K562 (cell line): ENCODE measurements around the gene CCT5. TPM values are rescaled to one million over a fixed set of nuclear protein-coding genes. Genes with fewer than 3 reads are reported as not detected.
A peak's percentile ranks its signal among the peaks of the same experiment; 100 is the strongest.

Experiments used
- HOXB6 ChIP-seq: fragments of 250-450 bp; sonication (Bioruptor Pico); IDR thresholded peaks from 2 replicates; pipeline ENCODE4 v1.5.1; 2022; ENCODE audit warnings: mild to moderate bottlenecking, borderline replicate concordance
- TAF15 ChIP-seq: fragments of 200-400 bp; formaldehyde crosslinking; IDR thresholded peaks from 2 replicates; pipeline ENCODE4 v1.6.1; 2017; ENCODE audit warnings: mild to moderate bottlenecking, low read depth, low read length, moderate library complexity
- TAL1 ChIP-seq: fragments of 450-650 bp; IDR thresholded peaks from 2 replicates; pipeline ENCODE4 v1.6.1; 2016; ENCODE audit warnings: mild to moderate bottlenecking
- TEAD1 ChIP-seq, 2 experiments: fragments of 450-650 bp in 1 of 2; sonication (generic) in 1 of 2; formaldehyde crosslinking; IDR thresholded peaks; 2 replicates each; pipeline versions ENCODE4 v1.4.0 to v1.8.0; 2020 to 2022; ENCODE audit warnings: mild to moderate bottlenecking in 2 of 2, missing genetic modification reagents in 1 of 2
- polyA plus RNA-seq, 8 experiments: library from polyadenylated mRNA; depleted of rRNA in 4 of 8; stranded (reverse) in 5 of 8; unstranded in 3 of 8; fragments of >200 nt; fragmentation: Nextera tagmentation in 2 of 8; fragmentation: Illumina TruSeq in 1 of 8; extraction: Ambion mirVana in 2 of 8; extraction: Trizol in 1 of 8; gene quantifications; 2 replicates each; pipeline versions ENCODE4 v1.2.1 to v1.2.3, GENCODE V29; 2011 to 2014; ENCODE audit warnings: inconsistent platforms in 1 of 8, missing spikeins in 1 of 8
- total RNA-seq, 7 experiments: library from RNA; depleted of rRNA in 6 of 7; stranded (reverse); fragments of >200 nt in 6 of 7; fragmentation: Illumina TruSeq in 2 of 7; extraction: Trizol in 2 of 7; gene quantifications; 2 replicates each; pipeline versions ENCODE4 v1.2.1 to v1.2.3, GENCODE V29; 2011 to 2021; ENCODE audit warnings: low replicate concordance in 1 of 7
- TF ChIP-seq, protein P1 (sequence below): fragments of 200-800 bp; sonication (Bioruptor generic); IDR thresholded peaks from 2 replicates; pipeline ENCODE4 v1.6.1; 2016; ENCODE audit warnings: missing genetic modification characterization, missing compliant biosample characterization
- TF ChIP-seq, protein P2 (sequence below): fragments of 450-650 bp; IDR thresholded peaks from 2 replicates; pipeline ENCODE4 v1.6.1; 2016; ENCODE audit warnings: mild to moderate bottlenecking
- TF ChIP-seq, protein P3 (sequence below), 2 experiments: fragments of 450-650 bp; formaldehyde crosslinking in 1 of 2; IDR thresholded peaks; 2 replicates each; pipeline versions ENCODE4 v1.4.0 to v1.6.1; 2014 to 2020; ENCODE audit warnings: mild to moderate bottlenecking in 2 of 2, borderline replicate concordance in 1 of 2, low read depth in 1 of 2
- TF ChIP-seq, protein P4 (sequence below): fragments of 250-450 bp; sonication (Bioruptor Pico); IDR thresholded peaks from 2 replicates; pipeline ENCODE4 v1.5.0; 2022; ENCODE audit warnings: mild to moderate bottlenecking

The CCT5 gene
- total and polyA plus RNA-seq, 9 of the 15 experiments (the other 6 are each of a cell fraction or from before 2014, with no cell fraction given), result 782 to 1,606 (median 1,153) TPM

DNA sequence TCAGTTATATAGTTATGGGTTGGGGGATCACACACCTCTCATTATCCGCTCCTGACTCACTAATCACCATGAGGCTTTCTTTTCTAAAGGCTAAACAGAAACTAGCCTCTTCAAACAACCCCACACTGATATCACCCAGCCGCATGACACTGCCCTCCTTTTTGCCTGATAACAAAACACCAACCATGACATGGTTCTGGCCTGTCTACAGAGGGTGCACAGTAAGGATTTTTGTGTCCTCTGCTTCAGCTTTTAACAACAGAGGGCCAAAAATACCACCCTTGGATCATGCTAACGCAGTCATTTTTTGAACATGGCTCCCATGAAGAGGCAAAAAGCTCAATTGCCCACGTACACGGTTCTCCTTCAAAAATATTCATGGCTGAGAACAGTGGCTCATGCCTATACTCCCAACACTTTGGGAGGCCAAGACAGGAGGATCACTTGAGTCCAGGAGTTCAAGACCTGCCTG lies 53.7 kb downstream of the CCT5 start (continued):
- TF ChIP-seq, protein P1, sequence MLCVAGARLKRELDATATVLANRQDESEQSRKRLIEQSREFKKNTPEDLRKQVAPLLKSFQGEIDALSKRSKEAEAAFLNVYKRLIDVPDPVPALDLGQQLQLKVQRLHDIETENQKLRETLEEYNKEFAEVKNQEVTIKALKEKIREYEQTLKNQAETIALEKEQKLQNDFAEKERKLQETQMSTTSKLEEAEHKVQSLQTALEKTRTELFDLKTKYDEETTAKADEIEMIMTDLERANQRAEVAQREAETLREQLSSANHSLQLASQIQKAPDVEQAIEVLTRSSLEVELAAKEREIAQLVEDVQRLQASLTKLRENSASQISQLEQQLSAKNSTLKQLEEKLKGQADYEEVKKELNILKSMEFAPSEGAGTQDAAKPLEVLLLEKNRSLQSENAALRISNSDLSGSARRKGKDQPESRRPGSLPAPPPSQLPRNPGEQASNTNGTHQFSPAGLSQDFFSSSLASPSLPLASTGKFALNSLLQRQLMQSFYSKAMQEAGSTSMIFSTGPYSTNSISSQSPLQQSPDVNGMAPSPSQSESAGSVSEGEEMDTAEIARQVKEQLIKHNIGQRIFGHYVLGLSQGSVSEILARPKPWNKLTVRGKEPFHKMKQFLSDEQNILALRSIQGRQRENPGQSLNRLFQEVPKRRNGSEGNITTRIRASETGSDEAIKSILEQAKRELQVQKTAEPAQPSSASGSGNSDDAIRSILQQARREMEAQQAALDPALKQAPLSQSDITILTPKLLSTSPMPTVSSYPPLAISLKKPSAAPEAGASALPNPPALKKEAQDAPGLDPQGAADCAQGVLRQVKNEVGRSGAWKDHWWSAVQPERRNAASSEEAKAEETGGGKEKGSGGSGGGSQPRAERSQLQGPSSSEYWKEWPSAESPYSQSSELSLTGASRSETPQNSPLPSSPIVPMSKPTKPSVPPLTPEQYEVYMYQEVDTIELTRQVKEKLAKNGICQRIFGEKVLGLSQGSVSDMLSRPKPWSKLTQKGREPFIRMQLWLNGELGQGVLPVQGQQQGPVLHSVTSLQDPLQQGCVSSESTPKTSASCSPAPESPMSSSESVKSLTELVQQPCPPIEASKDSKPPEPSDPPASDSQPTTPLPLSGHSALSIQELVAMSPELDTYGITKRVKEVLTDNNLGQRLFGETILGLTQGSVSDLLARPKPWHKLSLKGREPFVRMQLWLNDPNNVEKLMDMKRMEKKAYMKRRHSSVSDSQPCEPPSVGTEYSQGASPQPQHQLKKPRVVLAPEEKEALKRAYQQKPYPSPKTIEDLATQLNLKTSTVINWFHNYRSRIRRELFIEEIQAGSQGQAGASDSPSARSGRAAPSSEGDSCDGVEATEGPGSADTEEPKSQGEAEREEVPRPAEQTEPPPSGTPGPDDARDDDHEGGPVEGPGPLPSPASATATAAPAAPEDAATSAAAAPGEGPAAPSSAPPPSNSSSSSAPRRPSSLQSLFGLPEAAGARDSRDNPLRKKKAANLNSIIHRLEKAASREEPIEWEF (CRISPR knock-in tag), result peak; percentile 85; the same call in 1 of the 2 replicates
- no peak for TF ChIP-seq HOXB6 (CRISPR knock-in tag)
- TF ChIP-seq, protein P2, sequence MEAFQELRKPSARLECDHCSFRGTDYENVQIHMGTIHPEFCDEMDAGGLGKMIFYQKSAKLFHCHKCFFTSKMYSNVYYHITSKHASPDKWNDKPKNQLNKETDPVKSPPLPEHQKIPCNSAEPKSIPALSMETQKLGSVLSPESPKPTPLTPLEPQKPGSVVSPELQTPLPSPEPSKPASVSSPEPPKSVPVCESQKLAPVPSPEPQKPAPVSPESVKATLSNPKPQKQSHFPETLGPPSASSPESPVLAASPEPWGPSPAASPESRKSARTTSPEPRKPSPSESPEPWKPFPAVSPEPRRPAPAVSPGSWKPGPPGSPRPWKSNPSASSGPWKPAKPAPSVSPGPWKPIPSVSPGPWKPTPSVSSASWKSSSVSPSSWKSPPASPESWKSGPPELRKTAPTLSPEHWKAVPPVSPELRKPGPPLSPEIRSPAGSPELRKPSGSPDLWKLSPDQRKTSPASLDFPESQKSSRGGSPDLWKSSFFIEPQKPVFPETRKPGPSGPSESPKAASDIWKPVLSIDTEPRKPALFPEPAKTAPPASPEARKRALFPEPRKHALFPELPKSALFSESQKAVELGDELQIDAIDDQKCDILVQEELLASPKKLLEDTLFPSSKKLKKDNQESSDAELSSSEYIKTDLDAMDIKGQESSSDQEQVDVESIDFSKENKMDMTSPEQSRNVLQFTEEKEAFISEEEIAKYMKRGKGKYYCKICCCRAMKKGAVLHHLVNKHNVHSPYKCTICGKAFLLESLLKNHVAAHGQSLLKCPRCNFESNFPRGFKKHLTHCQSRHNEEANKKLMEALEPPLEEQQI, result 0 out of 2 replicates have a peak, but pooled peaks have one; percentile 52
- TF ChIP-seq, protein P3, sequence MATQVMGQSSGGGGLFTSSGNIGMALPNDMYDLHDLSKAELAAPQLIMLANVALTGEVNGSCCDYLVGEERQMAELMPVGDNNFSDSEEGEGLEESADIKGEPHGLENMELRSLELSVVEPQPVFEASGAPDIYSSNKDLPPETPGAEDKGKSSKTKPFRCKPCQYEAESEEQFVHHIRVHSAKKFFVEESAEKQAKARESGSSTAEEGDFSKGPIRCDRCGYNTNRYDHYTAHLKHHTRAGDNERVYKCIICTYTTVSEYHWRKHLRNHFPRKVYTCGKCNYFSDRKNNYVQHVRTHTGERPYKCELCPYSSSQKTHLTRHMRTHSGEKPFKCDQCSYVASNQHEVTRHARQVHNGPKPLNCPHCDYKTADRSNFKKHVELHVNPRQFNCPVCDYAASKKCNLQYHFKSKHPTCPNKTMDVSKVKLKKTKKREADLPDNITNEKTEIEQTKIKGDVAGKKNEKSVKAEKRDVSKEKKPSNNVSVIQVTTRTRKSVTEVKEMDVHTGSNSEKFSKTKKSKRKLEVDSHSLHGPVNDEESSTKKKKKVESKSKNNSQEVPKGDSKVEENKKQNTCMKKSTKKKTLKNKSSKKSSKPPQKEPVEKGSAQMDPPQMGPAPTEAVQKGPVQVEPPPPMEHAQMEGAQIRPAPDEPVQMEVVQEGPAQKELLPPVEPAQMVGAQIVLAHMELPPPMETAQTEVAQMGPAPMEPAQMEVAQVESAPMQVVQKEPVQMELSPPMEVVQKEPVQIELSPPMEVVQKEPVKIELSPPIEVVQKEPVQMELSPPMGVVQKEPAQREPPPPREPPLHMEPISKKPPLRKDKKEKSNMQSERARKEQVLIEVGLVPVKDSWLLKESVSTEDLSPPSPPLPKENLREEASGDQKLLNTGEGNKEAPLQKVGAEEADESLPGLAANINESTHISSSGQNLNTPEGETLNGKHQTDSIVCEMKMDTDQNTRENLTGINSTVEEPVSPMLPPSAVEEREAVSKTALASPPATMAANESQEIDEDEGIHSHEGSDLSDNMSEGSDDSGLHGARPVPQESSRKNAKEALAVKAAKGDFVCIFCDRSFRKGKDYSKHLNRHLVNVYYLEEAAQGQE (IDR thresholded peaks at IDR 0.05; ENCODE audit: borderline replicate concordance), result no peak; the same call in 1 of the 2 replicates
- TF ChIP-seq, protein P3 (CRISPR knock-in tag; IDR thresholded peaks at IDR 0.05; ENCODE audit: low read depth), result 0 out of 2 replicates have a peak, but pooled peaks have one; percentile 69
- TF ChIP-seq TEAD1 (CRISPR knock-in tag; IDR thresholded peaks at IDR 0.05), result peak in 1 of 2 experiments; percentile 92; a peak in 2 of 4 replicates
- TF ChIP-seq, protein P4, sequence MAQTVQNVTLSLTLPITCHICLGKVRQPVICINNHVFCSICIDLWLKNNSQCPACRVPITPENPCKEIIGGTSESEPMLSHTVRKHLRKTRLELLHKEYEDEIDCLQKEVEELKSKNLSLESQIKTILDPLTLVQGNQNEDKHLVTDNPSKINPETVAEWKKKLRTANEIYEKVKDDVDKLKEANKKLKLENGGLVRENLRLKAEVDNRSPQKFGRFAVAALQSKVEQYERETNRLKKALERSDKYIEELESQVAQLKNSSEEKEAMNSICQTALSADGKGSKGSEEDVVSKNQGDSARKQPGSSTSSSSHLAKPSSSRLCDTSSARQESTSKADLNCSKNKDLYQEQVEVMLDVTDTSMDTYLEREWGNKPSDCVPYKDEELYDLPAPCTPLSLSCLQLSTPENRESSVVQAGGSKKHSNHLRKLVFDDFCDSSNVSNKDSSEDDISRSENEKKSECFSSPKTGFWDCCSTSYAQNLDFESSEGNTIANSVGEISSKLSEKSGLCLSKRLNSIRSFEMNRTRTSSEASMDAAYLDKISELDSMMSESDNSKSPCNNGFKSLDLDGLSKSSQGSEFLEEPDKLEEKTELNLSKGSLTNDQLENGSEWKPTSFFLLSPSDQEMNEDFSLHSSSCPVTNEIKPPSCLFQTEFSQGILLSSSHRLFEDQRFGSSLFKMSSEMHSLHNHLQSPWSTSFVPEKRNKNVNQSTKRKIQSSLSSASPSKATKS, result peak; percentile 36; the same call in 1 of the 2 replicates
- no peak for TF ChIP-seq TAF15
- TF ChIP-seq TAL1, result peak; percentile 51; the same call in 1 of the 2 replicates
